ENCODE data around the gene CTH. TPM values are rescaled to one million over a fixed set of nuclear protein-coding genes. Genes with fewer than 3 reads are reported as not detected.
"Not testable (repeated sequence)": the region's sequence is repeated elsewhere in the genome, so short reads cannot be mapped to it uniquely, and the experiment has no call there.

CTH gene
- total RNA-seq, 2 donors from 2014 or later, result 0.76 to 2.5 TPM

- intact Hi-C loops (cut with DNase I), result no loop called here
- no peak for DNase-seq (ENCODE audit: low spot score)
Measured at GRCh38 chr1:70401974-70402373, 9.1 kb upstream of the CTH start.

- intact Hi-C loops (cut with DNase I), result no loop called here
Measured at GRCh38 chr1:70403759-70404158, 7.3 kb upstream of the CTH start.

GRCh38 chr1:70405780-70406416 lies 5.2 kb upstream of the CTH start:
- intact Hi-C loops (cut with DNase I), result no loop called here
- DNase-seq (ENCODE audit: low spot score), result no peak

More at GRCh38 chr1:70403759-70404158, 7.3 kb upstream of the CTH start:
- DNase-seq (ENCODE audit: low spot score), result no peak

GRCh38 chr1:70409136-70409535 lies 1.9 kb upstream of the CTH start:
- intact Hi-C loops (cut with DNase I), result no loop called here

DNA sequence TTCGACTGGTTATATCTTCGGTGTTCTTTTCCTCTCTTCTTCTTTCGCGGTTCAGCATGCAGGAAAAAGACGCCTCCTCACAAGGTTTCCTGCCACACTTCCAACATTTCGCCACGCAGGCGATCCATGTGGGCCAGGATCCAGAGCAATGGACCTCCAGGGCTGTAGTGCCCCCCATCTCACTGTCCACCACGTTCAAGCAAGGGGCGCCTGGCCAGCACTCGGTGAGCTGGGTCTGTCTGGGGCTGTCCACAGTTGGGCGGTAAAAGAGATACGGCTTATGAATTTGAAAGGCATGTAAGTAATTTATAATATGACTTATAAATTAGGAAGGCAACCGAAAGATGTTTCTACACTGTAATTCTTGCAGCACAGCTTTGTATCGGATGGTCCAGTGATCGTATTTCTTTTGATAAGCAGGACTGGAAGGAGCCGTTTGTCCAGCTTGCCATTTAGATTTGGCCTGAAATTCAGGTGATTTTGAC lies 334 bp downstream of the CTH start:
- DNase-seq (ENCODE audit: low spot score), result no peak
- intact Hi-C loops (cut with DNase I), result loop anchor here in 1 of 2 donors (10.0 kb wide), 1 partner anchor 57 kb away; the partner anchor contains the start of gene ANKRD13C

More at GRCh38 chr1:70409136-70409535, 1.9 kb upstream of the CTH start:
- DNase-seq (ENCODE audit: low spot score), result no peak

- no peak for DNase-seq (ENCODE audit: low spot score)
- intact Hi-C loops (cut with DNase I), result loop anchor here in 1 of 2 donors (10.0 kb wide), 1 partner anchor 61 kb away; the partner anchor contains the start of gene ANKRD13C
Measured at GRCh38 chr1:70415882-70416281, 4.8 kb downstream of the CTH start.

DNA sequence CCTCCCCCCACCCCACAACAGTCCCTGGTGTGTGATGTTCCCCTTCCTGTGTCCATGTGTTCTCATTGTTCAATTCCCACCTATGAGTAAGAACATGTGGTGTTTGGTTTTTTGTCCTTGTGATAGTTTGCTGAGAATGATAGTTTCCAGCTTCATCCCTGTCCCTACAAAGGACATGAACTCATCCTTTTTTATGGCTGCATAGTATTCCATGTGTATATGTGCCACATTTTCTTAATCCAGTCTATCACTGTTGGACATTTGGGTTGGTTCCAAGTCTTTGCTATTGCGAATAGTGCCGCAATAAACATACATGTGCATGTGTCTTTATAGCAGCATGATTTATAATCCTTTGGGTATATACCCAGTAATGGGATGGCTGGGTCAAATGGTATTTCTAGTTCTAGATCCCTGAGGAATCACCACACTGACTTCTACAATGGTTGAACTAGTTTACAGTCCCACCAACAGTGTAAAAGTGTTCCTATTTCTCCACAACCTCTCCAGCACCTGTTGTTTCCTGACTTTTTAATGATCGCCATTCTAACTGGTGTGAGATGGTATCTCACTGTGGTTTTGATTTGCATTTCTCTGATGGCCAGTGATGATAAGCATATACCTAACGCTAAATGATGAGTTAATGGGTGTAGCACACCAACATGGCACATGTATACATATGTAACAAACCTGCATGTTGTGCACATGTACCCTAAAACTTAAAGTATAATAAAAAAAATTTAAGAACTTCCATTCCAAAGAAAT lies 8.1 kb downstream of the CTH start:
- DNase-seq (ENCODE audit: low spot score), result not testable (repeated sequence)
- intact Hi-C loops (cut with DNase I), result loop anchor here in 1 of 2 donors (10.0 kb wide), 1 partner anchor 64 kb away; the partner anchor contains the start of gene ANKRD13C

- intact Hi-C loops (cut with DNase I), result no loop called here
- no peak for DNase-seq (ENCODE audit: low spot score)
Measured at GRCh38 chr1:70420320-70420719, 9.3 kb downstream of the CTH start.

DNA sequence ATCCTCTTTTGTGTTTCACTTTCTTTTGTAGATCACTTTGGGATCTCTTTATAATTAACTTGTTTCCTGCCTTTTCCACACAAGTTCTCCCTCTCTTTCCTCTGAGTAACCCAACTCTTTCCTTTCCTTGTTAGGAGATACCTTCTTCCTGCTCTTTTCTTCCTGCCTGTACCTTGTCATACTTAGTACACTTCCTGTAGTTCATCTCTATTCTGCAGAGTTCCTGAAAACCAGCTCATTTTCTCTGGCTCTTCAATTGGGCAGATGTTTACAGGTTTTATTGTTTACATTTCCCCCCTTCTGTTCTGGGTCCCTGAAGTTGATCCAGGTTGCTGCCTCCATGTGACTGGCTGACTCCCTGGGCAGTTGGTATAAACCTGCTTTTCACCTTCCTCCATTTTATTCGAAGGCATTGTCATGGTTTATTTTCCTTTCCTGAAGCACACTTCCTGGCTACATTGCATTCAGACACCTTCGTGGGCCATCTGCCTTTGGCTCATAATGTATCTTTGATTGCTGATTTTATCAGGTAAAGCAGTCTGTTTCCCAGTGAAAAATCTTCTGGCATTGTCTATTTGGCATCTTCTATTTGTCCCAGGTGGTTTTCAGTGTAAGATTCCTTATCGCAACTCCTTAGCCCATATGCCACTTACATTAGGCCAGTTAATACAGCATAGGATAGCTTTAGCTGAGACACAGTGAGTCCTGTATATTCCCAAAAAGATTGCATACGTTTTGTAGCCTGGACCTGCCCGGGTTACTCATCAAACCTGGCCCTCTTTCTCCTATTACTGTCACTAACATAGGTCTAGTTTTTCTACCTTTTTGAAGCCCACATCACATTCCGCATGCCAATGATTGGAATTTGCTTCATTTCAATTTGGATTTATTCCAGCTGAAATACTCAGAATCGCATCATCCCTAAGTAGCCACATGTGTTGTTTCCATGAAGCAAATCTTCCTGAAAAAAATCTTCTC lies 15.4 kb downstream of the CTH start:
- intact Hi-C loops (cut with DNase I), result no loop called here
- no peak for DNase-seq (ENCODE audit: low spot score)

GRCh38 chr1:70427976-70428375 lies 16.9 kb downstream of the CTH start:
- intact Hi-C loops (cut with DNase I), result no loop called here
- no peak for DNase-seq (ENCODE audit: low spot score)

- intact Hi-C loops (cut with DNase I), result no loop called here
- no peak for DNase-seq (ENCODE audit: low spot score)
Measured at GRCh38 chr1:70429219-70429618, 18.2 kb downstream of the CTH start.

GRCh38 chr1:70429757-70430156 lies 18.7 kb downstream of the CTH start:
- DNase-seq (ENCODE audit: low spot score), result no peak
- intact Hi-C loops (cut with DNase I), result no loop called here

GRCh38 chr1:70431317-70431716 lies 20.2 kb downstream of the CTH start:
- DNase-seq (ENCODE audit: low spot score), result no peak
- intact Hi-C loops (cut with DNase I), result no loop called here

- intact Hi-C loops (cut with DNase I), result no loop called here
- DNase-seq (ENCODE audit: low spot score), result no peak
Measured at GRCh38 chr1:70431874-70432273, 20.8 kb downstream of the CTH start.

GRCh38 chr1:70434253-70434859 lies 23.3 kb downstream of the CTH start:
- intact Hi-C loops (cut with DNase I), result no loop called here

DNA sequence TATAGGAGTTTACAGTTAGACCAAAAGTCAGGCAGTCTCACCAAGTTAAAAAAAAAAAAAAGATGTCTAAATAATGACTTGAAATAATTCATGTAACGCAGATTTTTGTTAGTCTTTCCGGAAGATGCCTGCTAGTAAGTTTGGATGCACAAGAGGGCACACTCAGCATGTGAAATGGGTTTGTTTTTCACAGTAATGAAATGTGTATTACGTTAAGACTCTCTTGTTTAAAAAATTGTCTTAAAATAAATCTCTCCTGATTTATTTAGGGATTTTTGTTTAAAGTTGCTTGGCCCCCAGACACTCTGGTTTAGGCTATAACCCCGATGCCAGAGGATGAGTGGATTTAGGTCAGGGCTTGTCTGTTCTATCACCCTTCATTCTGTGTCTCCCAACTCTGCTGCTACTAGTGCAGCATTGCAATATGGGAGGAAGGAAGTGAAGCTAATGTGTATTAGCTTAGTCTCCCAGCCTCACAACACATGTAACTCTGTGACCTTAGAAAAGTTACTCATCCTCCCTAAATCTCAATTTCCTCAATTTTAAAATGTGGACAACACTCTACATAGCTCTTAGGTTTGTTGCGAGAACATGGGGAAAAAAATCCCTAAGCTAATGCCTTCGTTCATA lies 25.7 kb downstream of the CTH start:
- DNase-seq (ENCODE audit: low spot score), result no peak
- intact Hi-C loops (cut with DNase I), result no loop called here

More at GRCh38 chr1:70434253-70434859, 23.3 kb downstream of the CTH start:
- no peak for DNase-seq (ENCODE audit: low spot score)

GRCh38 chr1:70438529-70438928 lies 27.5 kb downstream of the CTH start:
- intact Hi-C loops (cut with DNase I), result no loop called here
- no peak for DNase-seq (ENCODE audit: low spot score)

DNA sequence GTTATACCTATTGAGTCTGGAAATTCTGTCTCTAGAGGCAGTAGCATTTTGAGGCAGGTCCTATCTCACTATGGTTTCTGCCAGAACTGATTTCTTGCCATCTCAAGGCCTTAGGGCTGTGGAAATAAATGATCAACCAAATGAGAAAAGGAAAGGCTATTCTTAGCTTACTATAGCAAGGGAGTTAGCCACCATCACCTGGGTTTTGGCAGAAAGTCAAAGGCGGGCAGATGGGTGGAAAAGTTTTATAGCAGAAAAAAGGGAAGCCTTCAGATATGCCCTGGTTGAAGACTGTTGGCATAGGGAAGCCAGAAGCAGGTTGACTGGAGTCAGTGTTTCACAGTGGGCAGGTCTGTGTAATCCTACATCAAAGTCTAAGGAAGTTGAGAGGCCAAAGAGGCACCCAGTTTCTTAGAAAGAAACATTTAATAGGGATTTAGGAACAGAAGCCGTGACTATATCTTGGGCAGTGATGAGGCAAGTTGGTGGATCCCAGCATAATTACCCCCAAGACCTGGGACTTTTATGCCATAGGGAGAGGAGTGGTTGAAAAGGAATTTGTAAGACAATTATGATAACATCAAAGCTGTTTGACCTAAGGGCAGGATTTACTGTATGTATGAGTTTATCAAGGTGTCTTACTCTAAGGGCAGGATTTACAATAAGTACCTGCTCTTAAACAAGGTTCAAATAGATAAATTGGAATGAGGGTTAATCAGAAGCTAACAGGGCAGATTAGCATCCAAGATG lies 29.7 kb downstream of the CTH start:
- intact Hi-C loops (cut with DNase I), result no loop called here
- no peak for DNase-seq (ENCODE audit: low spot score)
